Activated naive CD4-positive, alpha-beta T cell treated with anti-CD3 and anti-CD28 coated beads for 36 hours (primary cell): ENCODE measurements around the gene ALOX12B. TPM values are rescaled to one million over a fixed set of nuclear protein-coding genes. Genes with fewer than 3 reads are reported as not detected.

Experiments
- CTCF ChIA-PET: fragments of 350-600 bp; sonication (Branson Sonifier 250); formaldehyde crosslinking; loops from one replicate; lab custom pipeline; 2021; ENCODE audit warnings: antibody characterized with exemption; lab: Charles Lee
- DNase-seq: peaks from one replicate; pipeline ENCODE4 v3.0.0-alpha.2; 2020
- H3K27ac Mint-ChIP-seq: one replicate; pipeline ENCODE4 v1.8.0; 2021; ENCODE audit warnings: mild to moderate bottlenecking, mixed read lengths
- H3K27me3 Mint-ChIP-seq: one replicate; pipeline ENCODE4 v1.8.0; 2021; ENCODE audit warnings: low read depth, mixed read lengths
- H3K36me3 Mint-ChIP-seq: one replicate; pipeline ENCODE4 v1.8.0; 2021; ENCODE audit warnings: low read depth, mixed read lengths
- H3K4me1 Mint-ChIP-seq: one replicate; pipeline ENCODE4 v1.8.0; 2021; ENCODE audit warnings: low read depth, mixed read lengths
- H3K4me3 Mint-ChIP-seq: one replicate; pipeline ENCODE4 v1.8.0; 2021; ENCODE audit warnings: mild to moderate bottlenecking, moderate library complexity, mixed read lengths
- H3K9me3 Mint-ChIP-seq: one replicate; pipeline ENCODE4 v1.8.0; 2021; ENCODE audit warnings: mixed read lengths
- intact Hi-C: fragments of 100-400 bp; cut with micrococcal nuclease; formaldehyde crosslinking; loops from one replicate; pipeline ENCODE4 v1.15.1; 2023
- total RNA-seq, 2 experiments: library from RNA; stranded (reverse); gene quantifications; one replicate each; pipeline ENCODE4 v1.2.3, GENCODE V29; 2021

ALOX12B gene
- total RNA-seq, 2 experiments from 2014 or later = 2.0 to 2.1 TPM

GRCh38 chr17:8101721-8102120 lies 14.2 kb upstream of the ALOX12B start:
- no peak for DNase-seq
- Mint-ChIP-seq H3K4me3 (no peak overlapping the region), H3K4me1 (no peaks in the 10 kb centered on the region), H3K27ac (no peak overlapping the region), H3K36me3 (no peaks in the 10 kb centered on the region), H3K27me3 (no peaks in the 10 kb centered on the region), H3K9me3 (no peaks in the 10 kb centered on the region)
- CTCF ChIA-PET = interaction anchor here (1.0 to 4.0 kb wide), 5 partner anchors 7 to 28 kb away, joined by 3 to 24 read pairs (median 6); no protein-coding TSS in a partner anchor
- intact Hi-C loops = no loop called here

DNA sequence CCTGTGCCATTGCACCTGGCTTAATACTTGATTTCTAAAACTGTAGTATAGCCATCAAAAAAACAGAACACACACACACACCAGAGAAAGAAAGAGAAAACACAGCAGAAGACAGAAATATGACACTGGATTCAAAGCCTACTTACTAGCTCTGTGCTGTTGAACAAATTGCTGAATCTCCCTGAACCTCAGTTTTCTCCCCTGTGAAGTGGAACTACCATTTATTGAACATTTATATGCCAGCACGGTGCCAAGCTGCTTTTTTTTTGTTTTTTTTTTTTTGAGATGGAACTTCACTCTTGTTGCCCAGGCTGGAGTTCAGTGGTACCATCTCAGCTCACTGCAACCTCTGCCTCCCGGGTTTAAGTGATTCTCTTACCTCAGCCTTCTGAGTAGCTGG lies 13.2 kb upstream of the ALOX12B start:
- CTCF ChIA-PET = interaction anchor here (0.6 to 4.0 kb wide), 6 partner anchors 9 to 844 kb away, joined by 3 to 24 read pairs (median 5); no protein-coding TSS in a partner anchor
- Mint-ChIP-seq H3K36me3 (no peaks in the 10 kb centered on the region), H3K9me3 (no peaks in the 10 kb centered on the region), H3K27me3 (no peaks in the 10 kb centered on the region), H3K4me3 (no peak overlapping the region), H3K4me1 (no peaks in the 10 kb centered on the region), H3K27ac (no peak overlapping the region)
- intact Hi-C loops = no loop called here
- DNase-seq = no peak

- no peak for DNase-seq
- Mint-ChIP-seq H3K27me3 (no peaks in the 10 kb centered on the region), H3K4me1 (no peaks in the 10 kb centered on the region), H3K36me3 (no peaks in the 10 kb centered on the region), H3K9me3 (no peaks in the 10 kb centered on the region), H3K4me3 (no peak overlapping the region), H3K27ac (no peak overlapping the region)
- intact Hi-C loops = no loop called here
- CTCF ChIA-PET = interaction anchor here (0.8 to 4.0 kb wide), 4 partner anchors 8 to 19 kb away, joined by 3 to 24 read pairs (median 5); no protein-coding TSS in a partner anchor
Observed at GRCh38 chr17:8100111-8100510, 12.6 kb upstream of the ALOX12B start.

DNA sequence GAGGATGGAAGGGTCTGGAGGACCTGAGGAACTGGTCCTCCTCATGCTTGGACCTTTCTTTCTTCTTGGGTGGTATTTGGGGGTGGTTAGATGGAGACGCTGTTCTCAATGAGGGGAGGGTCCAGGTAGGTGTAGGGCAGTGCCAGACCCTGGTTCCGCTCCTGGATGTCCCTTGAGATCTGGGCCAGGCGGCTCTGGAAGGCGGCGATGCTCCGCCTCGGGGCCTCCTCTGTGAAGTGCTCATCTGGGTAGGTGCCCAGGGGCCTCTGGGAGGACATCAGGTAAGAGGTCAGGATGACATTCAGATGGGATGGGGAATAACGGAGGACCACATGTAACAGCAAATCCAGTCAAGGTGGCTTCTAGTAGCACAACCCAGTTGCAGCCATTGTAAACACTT lies 9.0 kb upstream of the ALOX12B start:
- DNase-seq = no peak
- Mint-ChIP-seq H3K36me3 (no peaks in the 10 kb centered on the region), H3K9me3 (no peaks in the 10 kb centered on the region), H3K4me3 (no peak overlapping the region), H3K27ac (no peak overlapping the region), H3K27me3 (no peaks in the 10 kb centered on the region), H3K4me1 (peaks cover 8% of the 10 kb centered on the region)
- CTCF ChIA-PET = interaction anchor here (0.9 kb wide), 1 partner anchor 14 kb away, joined by 5 read pairs; no protein-coding TSS in a partner anchor
- intact Hi-C loops = no loop called here

DNA sequence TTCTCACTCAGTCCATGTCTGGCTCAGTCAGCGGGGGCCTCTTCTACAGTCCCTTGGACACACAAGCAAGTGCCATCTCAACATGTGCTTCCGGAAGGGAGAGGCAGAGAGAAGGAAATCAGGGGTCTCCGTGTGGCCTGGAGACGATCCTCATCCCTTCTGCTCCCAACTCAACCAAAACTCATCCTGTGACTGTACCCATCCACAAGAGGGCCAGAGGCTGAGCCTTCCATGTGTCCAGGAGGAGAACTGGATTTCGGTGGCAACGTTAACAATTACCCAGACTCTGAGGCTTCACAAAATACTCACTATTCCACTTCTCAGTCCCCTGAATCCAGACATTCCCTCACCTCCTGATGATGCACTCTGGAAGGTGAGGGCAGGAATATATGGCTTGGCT lies 7.8 kb upstream of the ALOX12B start:
- no peaks in the 10 kb centered on the region for H3K36me3 Mint-ChIP-seq
- intact Hi-C loops = no loop called here
- peaks cover 8% of the 10 kb centered on the region for H3K4me1 Mint-ChIP-seq
- peaks cover 8% of the 10 kb centered on the region for H3K27me3 Mint-ChIP-seq
- H3K9me3 Mint-ChIP-seq = no peaks in the 10 kb centered on the region
- CTCF ChIA-PET = interaction anchor here (2.0 to 6.5 kb wide), 5 partner anchors 9 to 22 kb away, joined by 10 to 93 read pairs (median 25); partner anchors contain the start of gene ALOXE3
- DNase-seq = no peak
- H3K4me3 Mint-ChIP-seq = no peak overlapping the region
- no peak overlapping the region for H3K27ac Mint-ChIP-seq

GRCh38 chr17:8091033-8091687 lies 3.6 kb upstream of the ALOX12B start:
- H3K4me1 Mint-ChIP-seq = peaks cover 8% of the 10 kb centered on the region
- CTCF ChIA-PET = interaction anchor here (0.5 to 6.5 kb wide), 8 partner anchors 10 to 223 kb away, joined by 3 to 93 read pairs (median 5); partner anchors contain the start of gene ALOXE3
- no peak overlapping the region for H3K27ac Mint-ChIP-seq
- no peaks in the 10 kb centered on the region for H3K36me3 Mint-ChIP-seq
- H3K27me3 Mint-ChIP-seq = peaks cover 15% of the 10 kb centered on the region
- no peak overlapping the region for H3K4me3 Mint-ChIP-seq
- intact Hi-C loops = loop anchor here (5.0 kb wide), 1 partner anchor 211 kb away; no protein-coding TSS in a partner anchor
- no peaks in the 10 kb centered on the region for H3K9me3 Mint-ChIP-seq
- DNase-seq = no peak

DNA sequence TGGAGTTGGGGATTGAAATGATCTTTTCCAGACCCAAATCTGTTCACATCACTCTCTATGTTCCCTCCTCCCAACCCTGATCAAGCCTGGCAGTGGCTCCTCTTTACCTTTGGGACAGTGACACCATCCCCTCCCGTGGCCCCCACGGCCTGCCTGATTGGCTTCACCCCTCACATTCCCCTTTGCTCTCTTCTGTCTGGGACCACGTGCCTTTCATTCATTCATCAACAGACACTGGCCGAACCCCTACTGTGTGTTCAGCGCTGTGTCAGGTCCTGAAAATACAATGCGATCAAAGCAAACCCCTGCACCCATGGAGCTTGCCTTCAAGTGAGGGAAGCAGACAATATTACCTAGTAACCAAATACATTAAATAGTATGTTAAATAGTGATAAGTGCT lies 2.2 kb upstream of the ALOX12B start:
- peaks cover 6% of the 10 kb centered on the region for H3K4me1 Mint-ChIP-seq
- no peak overlapping the region for H3K4me3 Mint-ChIP-seq
- H3K27ac Mint-ChIP-seq = no peak overlapping the region
- intact Hi-C loops = loop anchor here (5.0 kb wide), 1 partner anchor 213 kb away; no protein-coding TSS in a partner anchor
- DNase-seq = no peak
- H3K36me3 Mint-ChIP-seq = no peaks in the 10 kb centered on the region
- H3K27me3 Mint-ChIP-seq = peaks cover 15% of the 10 kb centered on the region
- CTCF ChIA-PET = interaction anchor here (1.8 to 6.5 kb wide), 4 partner anchors 16 to 32 kb away, joined by 5 to 93 read pairs (median 33); partner anchors contain the start of gene ALOXE3
- no peaks in the 10 kb centered on the region for H3K9me3 Mint-ChIP-seq

DNA sequence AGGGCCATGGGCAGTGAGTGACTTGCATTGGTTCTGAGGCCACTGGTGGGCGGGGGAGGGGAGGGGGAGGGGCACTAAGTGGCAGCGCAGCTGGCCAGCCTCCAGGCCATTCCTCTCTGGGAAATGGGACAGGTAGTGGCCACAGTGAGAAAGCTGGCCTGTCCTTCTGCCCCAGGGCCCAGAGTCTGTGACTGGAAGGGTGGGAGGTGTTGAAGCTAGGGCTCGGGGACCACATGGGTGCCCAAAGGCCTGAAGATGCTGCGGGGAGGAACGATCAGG lies 375 bp upstream of the ALOX12B start:
- no peak for DNase-seq
- CTCF ChIA-PET = interaction anchor here (0.9 to 1.0 kb wide), 2 partner anchors 8 to 14 kb away, joined by 3 to 4 read pairs; no protein-coding TSS in a partner anchor
- Mint-ChIP-seq H3K27me3 (peaks cover 15% of the 10 kb centered on the region), H3K27ac (no peak overlapping the region), H3K4me3 (no peak overlapping the region), H3K36me3 (no peaks in the 10 kb centered on the region), H3K9me3 (no peaks in the 10 kb centered on the region), H3K4me1 (no peaks in the 10 kb centered on the region)
- intact Hi-C loops = no loop called here

DNA sequence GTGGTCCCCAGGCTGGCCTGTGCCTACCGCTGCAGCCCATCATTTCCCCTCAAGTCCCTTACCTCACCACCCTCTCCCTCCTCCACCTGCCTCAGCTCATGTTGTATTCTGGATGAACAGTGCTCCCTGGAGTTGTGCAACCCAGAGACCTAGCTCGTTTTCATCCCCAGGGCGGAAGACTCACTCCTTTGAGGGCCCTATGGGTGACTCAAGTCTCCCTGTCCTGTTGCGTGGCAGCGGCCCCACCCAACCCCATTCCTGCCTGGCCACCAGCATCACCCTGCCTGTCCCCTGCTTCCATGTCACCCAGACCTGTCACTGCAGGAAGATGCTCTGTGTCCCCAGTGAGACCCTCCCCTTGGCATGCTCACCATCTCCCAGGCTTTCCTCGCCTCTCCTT lies 3.3 kb downstream of the ALOX12B start:
- H3K27me3 Mint-ChIP-seq = peaks cover 4% of the 10 kb centered on the region
- H3K4me1 Mint-ChIP-seq = peaks cover 11% of the 10 kb centered on the region
- intact Hi-C loops = loop anchor here (5.0 kb wide), 1 partner anchor 73 kb away; no protein-coding TSS in a partner anchor
- peaks cover 11% of the 10 kb centered on the region for H3K36me3 Mint-ChIP-seq
- H3K9me3 Mint-ChIP-seq = no peaks in the 10 kb centered on the region
- no peak for DNase-seq
- CTCF ChIA-PET = interaction anchor here (0.7 to 2.5 kb wide), 7 partner anchors 8 to 213 kb away, joined by 3 to 19 read pairs (median 9); no protein-coding TSS in a partner anchor
- H3K4me3 Mint-ChIP-seq = no peak overlapping the region
- no peak overlapping the region for H3K27ac Mint-ChIP-seq

DNA sequence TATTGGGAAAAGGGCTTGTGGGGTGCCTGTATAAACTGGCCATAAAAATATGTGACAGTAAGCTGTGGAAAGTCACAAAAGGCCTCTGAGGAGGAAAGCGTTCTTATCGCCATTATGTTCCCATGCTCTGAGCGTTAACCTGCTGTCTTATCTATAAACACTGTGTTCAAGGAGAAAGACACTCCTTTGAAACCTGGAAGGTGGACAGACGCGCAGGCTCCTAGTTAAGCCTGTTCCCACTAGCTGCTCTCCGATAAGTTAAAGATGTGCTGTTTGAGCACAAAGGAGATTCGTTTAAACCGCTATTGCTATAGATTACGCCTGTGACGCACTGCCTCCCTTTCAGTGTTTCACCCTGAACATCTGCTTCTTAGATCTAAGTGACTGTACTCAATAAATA lies 5.2 kb downstream of the ALOX12B start:
- Mint-ChIP-seq H3K9me3 (no peaks in the 10 kb centered on the region), H3K36me3 (peaks cover 11% of the 10 kb centered on the region), H3K27ac (no peak overlapping the region), H3K4me1 (peaks cover 13% of the 10 kb centered on the region), H3K4me3 (no peak overlapping the region), H3K27me3 (peaks cover 1% of the 10 kb centered on the region)
- intact Hi-C loops = loop anchor here (5.0 kb wide), 1 partner anchor 75 kb away; no protein-coding TSS in a partner anchor
- no peak for DNase-seq
- CTCF ChIA-PET = interaction anchor here (2.2 kb wide), 1 partner anchor 12 kb away, joined by 10 read pairs; no protein-coding TSS in a partner anchor

DNA sequence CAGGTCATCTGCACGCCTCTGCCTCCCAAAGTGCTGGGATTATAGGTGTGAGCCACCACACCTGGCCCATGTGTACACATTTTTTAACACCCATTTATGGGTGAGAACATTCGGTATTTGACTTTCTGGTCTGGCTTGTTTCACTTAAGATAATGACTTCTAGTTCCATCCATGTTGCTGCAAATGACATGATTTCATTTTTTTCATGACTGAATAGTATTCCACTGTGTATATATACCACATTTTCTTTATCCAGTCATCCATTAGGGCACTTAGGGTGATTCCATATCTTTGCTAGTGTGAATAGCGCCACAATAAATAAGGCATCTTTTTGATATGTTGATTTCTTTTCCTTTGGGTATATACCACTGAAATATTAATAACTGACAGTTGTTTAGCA lies 5.6 kb downstream of the ALOX12B start:
- peaks cover 11% of the 10 kb centered on the region for H3K36me3 Mint-ChIP-seq
- intact Hi-C loops = loop anchor here (5.0 kb wide), 1 partner anchor 75 kb away; no protein-coding TSS in a partner anchor
- no peaks in the 10 kb centered on the region for H3K27me3 Mint-ChIP-seq
- DNase-seq = no peak
- H3K4me1 Mint-ChIP-seq = peaks cover 13% of the 10 kb centered on the region
- no peak overlapping the region for H3K4me3 Mint-ChIP-seq
- H3K9me3 Mint-ChIP-seq = no peaks in the 10 kb centered on the region
- CTCF ChIA-PET = interaction anchor here (2.2 kb wide), 1 partner anchor 12 kb away, joined by 10 read pairs; no protein-coding TSS in a partner anchor
- H3K27ac Mint-ChIP-seq = no peak overlapping the region

DNA sequence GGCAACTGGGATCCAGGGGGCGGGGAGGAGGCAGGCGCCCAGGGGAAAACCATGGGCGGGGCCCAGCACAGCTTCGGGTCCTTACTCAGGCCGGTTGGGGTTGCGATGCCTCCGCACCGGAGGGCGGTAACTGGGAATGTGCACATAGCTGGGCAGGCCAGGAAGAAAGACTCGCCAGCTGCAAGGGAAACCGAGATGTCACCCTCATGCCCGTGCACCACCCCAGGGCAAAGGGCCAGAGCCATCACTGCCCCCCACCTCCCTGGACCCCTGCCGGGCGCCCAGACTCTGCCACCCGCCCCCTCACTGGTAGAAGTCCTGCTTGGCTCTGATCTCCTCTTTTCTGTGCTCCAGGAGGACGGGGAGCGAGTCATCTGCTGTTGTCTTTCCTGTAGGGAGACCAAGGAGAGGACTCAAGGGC lies 6.7 kb downstream of the ALOX12B start:
- DNase-seq = no peak
- peaks cover 11% of the 10 kb centered on the region for H3K36me3 Mint-ChIP-seq
- no peak overlapping the region for H3K27ac Mint-ChIP-seq
- H3K4me3 Mint-ChIP-seq = peak overlapping the region; percentile 95
- H3K27me3 Mint-ChIP-seq = no peaks in the 10 kb centered on the region
- peaks cover 13% of the 10 kb centered on the region for H3K4me1 Mint-ChIP-seq
- intact Hi-C loops = loop anchor here (5.0 kb wide), 1 partner anchor 76 kb away; no protein-coding TSS in a partner anchor
- CTCF ChIA-PET = interaction anchor here (1.1 to 12.5 kb wide), 4 partner anchors 13 to 78 kb away, joined by 3 to 204 read pairs (median 4); partner anchors contain the start of gene ALOXE3
- H3K9me3 Mint-ChIP-seq = no peaks in the 10 kb centered on the region
